HepG2 (cell line): ENCODE results near the gene KRTDAP. TPM values are rescaled to one million over a fixed set of nuclear protein-coding genes. Genes with fewer than 3 reads are reported as not detected.

ENCODE experiments used
- ATF5 ChIP-seq: sonication (generic); formaldehyde crosslinking; IDR thresholded peaks from 2 replicates; pipeline ENCODE4 v1.4.0; 2020; ENCODE audit warnings: mild to moderate bottlenecking, low read depth, missing genetic modification reagents
- CEBPG ChIP-seq: IDR thresholded peaks from 2 replicates; pipeline ENCODE4 v1.6.1; 2016
- E2F2 ChIP-seq: sonication (generic); formaldehyde crosslinking; IDR thresholded peaks from 2 replicates; pipeline ENCODE4 v1.4.0; 2020; ENCODE audit warnings: missing genetic modification reagents, borderline replicate concordance
- GPN1 ChIP-seq: sonication (generic); formaldehyde crosslinking; IDR thresholded peaks from 2 replicates; pipeline ENCODE4 v1.5.1; 2020; ENCODE audit warnings: missing genetic modification reagents, borderline replicate concordance
- HMG20B ChIP-seq: conservative IDR thresholded peaks from 2 replicates; pipeline ENCODE4 v1.6.1; 2016; ENCODE audit warnings: missing genetic modification reagents, missing compliant biosample characterization
- KAT7 ChIP-seq: IDR thresholded peaks from 2 replicates; pipeline ENCODE4 v1.6.1; 2018; ENCODE audit warnings: borderline replicate concordance, missing compliant biosample characterization
- PAXIP1 ChIP-seq: sonication (generic); formaldehyde crosslinking; conservative IDR thresholded peaks from 2 replicates; pipeline ENCODE4 v1.4.0; 2020; ENCODE audit warnings: mild to moderate bottlenecking, missing genetic modification reagents, moderate library complexity
- PHF21A ChIP-seq: sonication (generic); formaldehyde crosslinking; IDR thresholded peaks from 2 replicates; pipeline ENCODE4 v1.5.0; 2020; ENCODE audit warnings: mild to moderate bottlenecking, missing genetic modification reagents
- RELA ChIP-seq: sonication (generic); formaldehyde crosslinking; IDR thresholded peaks from 2 replicates; pipeline ENCODE4 v1.4.0; 2020; ENCODE audit warnings: missing genetic modification reagents
- RFX5 ChIP-seq: IDR thresholded peaks from 2 replicates; pipeline ENCODE4 v1.6.1; 2011; ENCODE audit warnings: low read depth, low read length, improper control_type of control experiment
- SRF ChIP-seq: IDR thresholded peaks from 2 replicates; pipeline ENCODE4 v1.6.1; 2011; ENCODE audit warnings: mild to moderate bottlenecking, low read depth, low read length, moderate library complexity
- THAP9 ChIP-seq: sonication (generic); formaldehyde crosslinking; IDR thresholded peaks from 2 replicates; pipeline ENCODE4; 2020; ENCODE audit warnings: missing genetic modification reagents, mild to moderate bottlenecking, borderline replicate concordance
- UBTF ChIP-seq: sonication (generic); formaldehyde crosslinking; IDR thresholded peaks from 2 replicates; pipeline ENCODE4 v1.4.0; 2020; ENCODE audit warnings: mild to moderate bottlenecking, missing genetic modification reagents
- ZBTB14 ChIP-seq: sonication (generic); formaldehyde crosslinking; IDR thresholded peaks from 2 replicates; pipeline ENCODE4 v1.4.0; 2020; ENCODE audit warnings: missing genetic modification reagents
- ZBTB7B ChIP-seq: sonication (generic); formaldehyde crosslinking; IDR thresholded peaks from 2 replicates; pipeline ENCODE4 v1.4.0; 2020; ENCODE audit warnings: missing genetic modification reagents
- ZNF12 ChIP-seq: sonication (generic); formaldehyde crosslinking; IDR thresholded peaks from 2 replicates; pipeline ENCODE4 v1.5.0; 2020; ENCODE audit warnings: missing genetic modification reagents
- ZNF17 ChIP-seq: sonication (generic); formaldehyde crosslinking; IDR thresholded peaks from 2 replicates; pipeline ENCODE4 v1.5.0; 2020; ENCODE audit warnings: mild to moderate bottlenecking, missing genetic modification reagents
- ZNF740 ChIP-seq: sonication (generic); formaldehyde crosslinking; IDR thresholded peaks from 2 replicates; pipeline ENCODE4 v1.4.0; 2020; ENCODE audit warnings: missing genetic modification reagents
- polyA plus RNA-seq, 8 experiments: library from polyadenylated mRNA; depleted of rRNA in 3 of 8; stranded (reverse) in 7 of 8; unstranded in 1 of 8; fragments of >200 nt; fragmentation: Illumina TruSeq in 4 of 8; extraction: Trizol in 4 of 8; gene quantifications; 2 replicates each; pipeline versions ENCODE4 v1.2.1 to v1.2.3, GENCODE V29; 2011 to 2016; ENCODE audit warnings: low read depth in 4 of 8, missing spikeins in 1 of 8, mixed read lengths in 1 of 8; ENCODE audit not compliant: insufficient read depth in 1 of 8
- total RNA-seq, 5 experiments: library from RNA; depleted of rRNA; stranded (reverse); fragments of >200 nt; fragmentation: Illumina TruSeq; extraction: Trizol; gene quantifications; 2 replicates each; pipeline ENCODE4 v1.2.3, GENCODE V29; 2016; ENCODE audit warnings: low read depth in 1 of 5

KRTDAP gene
- total and polyA plus RNA-seq, 2 of the 13 experiments (the other 11 are each of a cell fraction or from before 2014, with no cell fraction given) = 0.86 to 1.5 TPM

GRCh38 chr19:35458731-35459391 is 31.4 kb downstream of the KRTDAP start (continued):
- no peak for TF ChIP-seq THAP9 (CRISPR knock-in tag)
- no peak for TF ChIP-seq SRF
- no peak for TF ChIP-seq GPN1 (CRISPR knock-in tag)
- peak; percentile 94 for TF ChIP-seq PAXIP1
- TF ChIP-seq ZBTB14 (CRISPR knock-in tag) = no peak
- TF ChIP-seq ATF5 = no peak
- TF ChIP-seq HMG20B = no peak
- no peak for TF ChIP-seq ZNF740 (CRISPR knock-in tag)
- no peak for TF ChIP-seq KAT7 (CRISPR knock-in tag)
- TF ChIP-seq RFX5 = no peak
- TF ChIP-seq ZBTB7B (CRISPR knock-in tag) = peak; percentile 71
- TF ChIP-seq CEBPG (CRISPR knock-in tag) = peak; percentile 80
- TF ChIP-seq E2F2 (CRISPR knock-in tag) = no peak
- TF ChIP-seq ZNF12 (CRISPR knock-in tag) = no peak
- peak; percentile 92 for TF ChIP-seq PHF21A
- no peak for TF ChIP-seq UBTF (CRISPR knock-in tag)
- TF ChIP-seq ZNF17 (CRISPR knock-in tag) = no peak
- TF ChIP-seq RELA = no peak
